Hepatocyte (in vitro differentiated cells): ENCODE measurements around the gene MBTPS1. TPM values are rescaled to one million over a fixed set of nuclear protein-coding genes. Genes with fewer than 3 reads are reported as not detected.

ENCODE experiments used
- DNase-seq: peaks from one replicate; pipeline ENCODE4 v3.0.0-alpha.2; 2016; ENCODE audit warnings: low spot score
- H2AFZ ChIP-seq: fragments of 200-600 bp; sonication (generic); 2 replicates; pipeline ENCODE4 v1.6.0; 2016; ENCODE audit warnings: antibody characterized with exemption, mild to moderate bottlenecking
- H3K27ac ChIP-seq: fragments of 200-600 bp; sonication (generic); 2 replicates; pipeline ENCODE4 v1.5.1; 2016; ENCODE audit warnings: mild to moderate bottlenecking
- H3K27me3 ChIP-seq: fragments of 200-600 bp; sonication (generic); 2 replicates; pipeline ENCODE4 v1.6.1; 2016
- H3K36me3 ChIP-seq: fragments of 200-600 bp; sonication (generic); replicated peaks from 2 replicates; pipeline ENCODE4 v1.5.1; 2016; ENCODE audit warnings: low read depth; ENCODE audit not compliant: insufficient read depth
- H3K4me1 ChIP-seq: fragments of 200-600 bp; sonication (generic); 2 replicates; pipeline ENCODE4 v1.5.1; 2016; ENCODE audit warnings: mild to moderate bottlenecking, moderate library complexity; ENCODE audit not compliant: insufficient read depth
- H3K4me2 ChIP-seq: fragments of 200-600 bp; sonication (generic); 2 replicates; pipeline ENCODE4 v1.6.0; 2016
- H3K4me3 ChIP-seq: fragments of 200-600 bp; sonication (generic); 2 replicates; pipeline ENCODE4 v1.5.1; 2016; ENCODE audit warnings: mild to moderate bottlenecking
- H3K79me2 ChIP-seq: fragments of 200-600 bp; sonication (generic); 2 replicates; pipeline ENCODE4 v1.6.0; 2017; ENCODE audit warnings: mild to moderate bottlenecking
- H3K9me2 ChIP-seq: fragments of 200-600 bp; sonication (generic); replicated peaks from 2 replicates; pipeline ENCODE4 v1.6.0; 2017; ENCODE audit warnings: mild to moderate bottlenecking; ENCODE audit not compliant: insufficient read depth
- H3K9me3 ChIP-seq: fragments of 200-600 bp; sonication (generic); 2 replicates; pipeline ENCODE4 v1.5.1; 2016; ENCODE audit warnings: low read depth, mild to moderate bottlenecking
- H4K20me1 ChIP-seq: fragments of 200-600 bp; sonication (generic); 2 replicates; pipeline ENCODE4 v1.6.0; 2016; ENCODE audit warnings: mild to moderate bottlenecking; ENCODE audit not compliant: insufficient read depth, poor library complexity, severe bottlenecking
- EZH2 ChIP-seq: fragments of 200-600 bp; sonication (generic); IDR thresholded peaks from 2 replicates; pipeline ENCODE4 v1.6.1; 2016; ENCODE audit warnings: antibody characterized with exemption, mild to moderate bottlenecking, borderline replicate concordance
- EZH2phosphoT487 ChIP-seq: fragments of 200-600 bp; sonication (generic); IDR thresholded peaks from one replicate; pipeline ENCODE4 v1.6.1; 2018; ENCODE audit warnings: antibody characterized with exemption, mild to moderate bottlenecking, low read depth, moderate library complexity; ENCODE audit not compliant: unreplicated experiment, severe bottlenecking
- WGBS: methylation state at CpG from one replicate; pipeline ENCODE4 v1.1.6; 2016; ENCODE audit warnings: low lambda C conversion rate; ENCODE audit errors: missing lambda C conversion rate; 5-methylcytosine and 5-hydroxymethylcytosine counted together
- polyA plus RNA-seq: library from polyadenylated mRNA; unstranded; fragments of >200 nt; fragmentation: Nextera tagmentation; extraction: Ambion mirVana; gene quantifications from 2 replicates; pipeline ENCODE4 v1.2.1, GENCODE V29; 2016
- total RNA-seq: library from RNA; depleted of rRNA; stranded (reverse); fragments of >200 nt; gene quantifications from 2 replicates; pipeline ENCODE4 v1.2.3, GENCODE V29; 2014
- TF ChIP-seq, protein P1 (sequence below): fragments of 200-600 bp; sonication (generic); IDR thresholded peaks from 2 replicates; pipeline ENCODE4 v1.5.1; 2016; ENCODE audit warnings: antibody characterized with exemption, mild to moderate bottlenecking; ENCODE audit not compliant: poor library complexity

Gene MBTPS1
- total RNA-seq (76.8 and 82.9 TPM in 2 replicates), polyA plus RNA-seq (61.5 and 65.9 TPM in 2 replicates)

DNA sequence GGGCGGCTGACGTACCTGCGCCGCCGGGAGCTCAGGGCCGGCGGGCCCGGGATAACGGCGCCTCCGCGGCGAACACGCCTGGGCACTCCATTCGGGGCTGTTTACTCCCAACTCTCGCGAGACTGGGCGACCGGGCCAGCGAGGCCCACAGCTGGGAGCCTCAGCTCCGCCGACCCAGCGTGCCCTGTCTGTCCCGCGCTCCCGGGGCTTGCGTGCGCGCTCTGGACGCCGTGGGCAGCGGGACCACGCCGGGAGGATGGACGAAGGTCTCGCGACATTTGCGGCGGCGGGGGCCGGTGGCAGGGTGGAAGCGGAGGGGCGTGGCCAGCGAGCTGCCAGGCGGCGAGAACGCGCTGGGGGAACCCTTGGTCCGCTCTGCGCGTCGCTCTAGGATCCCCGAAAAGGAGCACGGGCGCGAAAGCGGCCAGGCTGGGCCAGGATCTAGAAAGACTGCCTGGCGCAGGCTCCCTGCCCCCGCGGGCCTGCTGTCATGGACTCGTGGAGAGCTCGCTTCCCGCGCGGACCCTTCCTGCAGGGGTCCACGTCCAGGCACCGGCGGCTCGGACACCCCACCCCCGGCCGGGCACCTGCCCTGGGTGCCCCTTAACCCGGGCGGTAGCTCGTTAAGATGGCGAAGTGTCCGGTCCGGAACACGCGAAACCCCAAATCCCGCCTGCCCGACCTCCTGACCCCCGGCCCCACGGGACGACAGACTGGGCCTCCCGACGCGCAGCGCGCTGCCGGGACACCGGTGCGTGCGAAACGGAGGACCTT, at the start of gene MBTPS1:
Gene MBTPS1, minus strand, starts transcription at position 223 of the 774 bp plus-strand sequence. CDS start 15,159 bp downstream, outside the sequence.
- 3% methylated on average over 93 of the region's 94 CpGs for WGBS
- DNase-seq = peak; percentile 99
- peak within 1 kb of the TSS; percentile 96 for H3K27ac ChIP-seq
- H3K4me3 ChIP-seq = peak within 1 kb of the TSS; percentile 89
- peaks cover 50% of the 10 kb centered on the region for H3K79me2 ChIP-seq
- no peaks in the 10 kb centered on the region for H3K27me3 ChIP-seq
- peaks cover 14% of the 10 kb centered on the region for H3K4me1 ChIP-seq
- H2AFZ ChIP-seq = peak within 1 kb of the TSS; percentile 88
- H3K4me2 ChIP-seq = peak within 1 kb of the TSS; percentile 82
- H3K9me3 ChIP-seq = no peaks in the 10 kb centered on the region
- no peaks in the 10 kb centered on the region for H3K9me2 ChIP-seq
- H4K20me1 ChIP-seq = peaks cover 18% of the 10 kb centered on the region
- TF ChIP-seq EZH2phosphoT487 = no peak
- H3K36me3 ChIP-seq = no peaks in the 10 kb centered on the region

DNA sequence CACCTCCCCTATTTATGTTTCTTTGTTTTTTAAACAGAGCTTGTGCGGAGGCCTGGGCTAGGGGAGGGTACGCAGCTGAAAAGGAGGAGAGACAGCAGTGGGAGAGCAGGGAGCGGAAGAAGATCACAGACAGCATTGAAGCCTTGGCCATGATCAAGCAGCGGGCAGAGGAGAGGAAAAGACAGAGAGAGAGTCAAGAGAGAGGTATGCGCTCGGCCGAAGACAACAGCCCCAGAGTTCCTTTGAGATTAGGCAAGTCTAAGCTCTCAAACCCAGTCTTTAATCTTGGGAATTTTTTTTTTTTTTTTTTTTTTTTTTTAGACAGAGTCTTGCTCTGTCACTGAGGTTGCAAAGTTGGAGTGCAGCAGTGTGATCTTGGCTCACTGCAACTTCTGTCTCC, 49.0 kb upstream of the MBTPS1 start:
- WGBS = 75% methylated on average over 7 of the region's 7 CpGs
- H3K9me3 ChIP-seq = no peaks in the 10 kb centered on the region

DNA sequence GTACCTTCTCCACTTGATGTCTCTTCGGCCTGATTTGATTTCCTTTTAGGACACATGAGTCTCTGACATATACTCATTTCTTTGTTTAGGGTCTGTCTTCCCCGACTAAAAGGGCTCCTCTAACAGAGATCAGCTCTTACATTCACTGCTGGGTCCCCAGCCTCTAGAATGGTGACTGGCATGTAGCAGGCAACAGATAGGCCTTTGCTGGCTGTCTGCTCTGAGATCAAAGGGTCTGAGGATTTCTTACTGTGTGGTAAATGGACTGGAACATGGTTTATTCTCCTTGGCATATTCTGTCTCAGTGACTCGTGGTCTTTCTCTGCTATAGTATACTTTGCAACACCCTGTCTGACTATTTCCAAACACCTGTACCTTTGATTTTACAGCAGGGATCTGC, 45.1 kb upstream of the MBTPS1 start:
- H3K27ac ChIP-seq = no peak overlapping the region
- H3K4me3 ChIP-seq = no peak overlapping the region
- H3K9me2 ChIP-seq = no peaks in the 10 kb centered on the region
- no peak overlapping the region for H2AFZ ChIP-seq
- H4K20me1 ChIP-seq = no peaks in the 10 kb centered on the region
- no peaks in the 10 kb centered on the region for H3K36me3 ChIP-seq
- no peak for DNase-seq
- peaks cover 3% of the 10 kb centered on the region for H3K27me3 ChIP-seq
- H3K79me2 ChIP-seq = no peaks in the 10 kb centered on the region
- no peaks in the 10 kb centered on the region for H3K4me1 ChIP-seq
- H3K4me2 ChIP-seq = no peak overlapping the region
- 65% methylated on average over 3 of the region's 3 CpGs for WGBS
- TF ChIP-seq EZH2 (no peak), EZH2phosphoT487 (no peak)
- TF ChIP-seq, protein P1, sequence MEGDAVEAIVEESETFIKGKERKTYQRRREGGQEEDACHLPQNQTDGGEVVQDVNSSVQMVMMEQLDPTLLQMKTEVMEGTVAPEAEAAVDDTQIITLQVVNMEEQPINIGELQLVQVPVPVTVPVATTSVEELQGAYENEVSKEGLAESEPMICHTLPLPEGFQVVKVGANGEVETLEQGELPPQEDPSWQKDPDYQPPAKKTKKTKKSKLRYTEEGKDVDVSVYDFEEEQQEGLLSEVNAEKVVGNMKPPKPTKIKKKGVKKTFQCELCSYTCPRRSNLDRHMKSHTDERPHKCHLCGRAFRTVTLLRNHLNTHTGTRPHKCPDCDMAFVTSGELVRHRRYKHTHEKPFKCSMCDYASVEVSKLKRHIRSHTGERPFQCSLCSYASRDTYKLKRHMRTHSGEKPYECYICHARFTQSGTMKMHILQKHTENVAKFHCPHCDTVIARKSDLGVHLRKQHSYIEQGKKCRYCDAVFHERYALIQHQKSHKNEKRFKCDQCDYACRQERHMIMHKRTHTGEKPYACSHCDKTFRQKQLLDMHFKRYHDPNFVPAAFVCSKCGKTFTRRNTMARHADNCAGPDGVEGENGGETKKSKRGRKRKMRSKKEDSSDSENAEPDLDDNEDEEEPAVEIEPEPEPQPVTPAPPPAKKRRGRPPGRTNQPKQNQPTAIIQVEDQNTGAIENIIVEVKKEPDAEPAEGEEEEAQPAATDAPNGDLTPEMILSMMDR = no peak
- H3K9me3 ChIP-seq = no peaks in the 10 kb centered on the region

More for the DNA sequence above, 49.0 kb upstream of the MBTPS1 start:
- TF ChIP-seq, protein P1 = no peak
- Histone ChIP-seq H3K9me2 (no peaks in the 10 kb centered on the region), H3K36me3 (no peaks in the 10 kb centered on the region), H3K4me3 (no peak overlapping the region), H3K79me2 (no peaks in the 10 kb centered on the region), H2AFZ (no peak overlapping the region), H3K4me1 (no peaks in the 10 kb centered on the region), H3K4me2 (no peak overlapping the region), H4K20me1 (no peaks in the 10 kb centered on the region), H3K27ac (no peak overlapping the region), H3K27me3 (no peaks in the 10 kb centered on the region)
- no peak for DNase-seq

DNA sequence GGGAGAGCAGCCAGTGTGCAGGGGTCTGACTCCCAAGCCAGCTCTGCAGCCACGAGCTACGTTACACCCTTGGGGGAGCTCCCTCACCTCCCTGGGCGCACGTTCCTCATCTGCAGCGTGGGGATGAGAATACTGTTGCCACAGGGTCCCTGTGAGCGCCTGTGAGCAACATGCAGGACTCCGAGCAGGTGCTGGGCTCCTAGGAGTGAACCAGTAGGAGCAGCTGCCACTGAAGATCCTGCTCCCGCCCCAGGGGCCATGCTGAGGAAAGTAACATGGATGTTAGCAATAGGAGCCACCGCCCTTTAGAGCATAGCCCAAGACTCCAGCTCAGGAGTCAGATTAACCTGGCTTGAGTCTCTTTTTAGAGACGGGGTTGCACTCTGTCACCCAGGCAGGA, 44.3 kb upstream of the MBTPS1 start:
- H3K4me3 ChIP-seq = no peak overlapping the region
- no peaks in the 10 kb centered on the region for H4K20me1 ChIP-seq
- H3K9me3 ChIP-seq = no peaks in the 10 kb centered on the region
- H3K4me2 ChIP-seq = no peak overlapping the region
- H3K4me1 ChIP-seq = no peaks in the 10 kb centered on the region
- peaks cover 3% of the 10 kb centered on the region for H3K27me3 ChIP-seq
- WGBS = 77% methylated on average over 10 of the region's 10 CpGs
- no peaks in the 10 kb centered on the region for H3K36me3 ChIP-seq
- DNase-seq = no peak
- H3K27ac ChIP-seq = no peak overlapping the region
- H2AFZ ChIP-seq = no peak overlapping the region
- no peaks in the 10 kb centered on the region for H3K79me2 ChIP-seq
- TF ChIP-seq, protein P1 = no peak
- TF ChIP-seq EZH2 (no peak), EZH2phosphoT487 (no peak)
- H3K9me2 ChIP-seq = no peaks in the 10 kb centered on the region
